GM12878 (cell line): Measurements from ENCODE around the gene DDX54. TPM values are rescaled to one million over a fixed set of nuclear protein-coding genes. Genes with fewer than 3 reads are reported as not detected.

Source experiments
- ASH2L ChIP-seq: fragments of 300-600, 200-600 bp; sonication (generic); IDR thresholded peaks from 2 replicates; pipeline ENCODE4 v1.6.1; 2017; ENCODE audit warnings: low read depth, mild to moderate bottlenecking, borderline replicate concordance
- CBFB ChIP-seq: IDR thresholded peaks from 2 replicates; pipeline ENCODE4 v1.6.1; 2016; ENCODE audit warnings: antibody characterized with exemption, low read depth
- CEBPB ChIP-seq, 2 experiments: fragments of 150-350 bp in 1 of 2; IDR thresholded peaks; 2 replicates each; pipeline ENCODE4 v1.6.1; 2012 to 2014; ENCODE audit warnings: low read depth in 2 of 2, low read length in 2 of 2, borderline replicate concordance in 1 of 2, inconsistent platforms in 1 of 2
- EED ChIP-seq: sonication (generic); IDR thresholded peaks from 2 replicates; pipeline ENCODE4 v1.6.1; 2016; ENCODE audit warnings: antibody characterized with exemption, low read depth
- EZH2 ChIP-seq: IDR thresholded peaks from 2 replicates; pipeline ENCODE4 v1.6.1; 2012; ENCODE audit warnings: low read depth, mild to moderate bottlenecking, control low read depth, inconsistent platforms, low read length, borderline replicate concordance; ENCODE audit not compliant: control insufficient read depth
- FOXM1 ChIP-seq: IDR thresholded peaks from 2 replicates; pipeline ENCODE4 v1.6.1; 2012; ENCODE audit warnings: low read depth, mild to moderate bottlenecking, inconsistent platforms, low read length, moderate library complexity
- HDAC2 ChIP-seq: fragments of 200-600 bp; sonication (generic); IDR thresholded peaks from 2 replicates; pipeline ENCODE4 v1.6.1; 2017
- HDGF ChIP-seq: fragments of 450-650 bp; IDR thresholded peaks from 2 replicates; pipeline ENCODE4 v1.6.1; 2016; ENCODE audit warnings: antibody characterized with exemption
- MTA3 ChIP-seq: IDR thresholded peaks from 2 replicates; pipeline ENCODE4 v1.6.1; 2012; ENCODE audit warnings: low read length, inconsistent platforms, borderline replicate concordance
- RCOR1 ChIP-seq: conservative IDR thresholded peaks from 2 replicates; pipeline ENCODE4 v1.6.1; 2012; ENCODE audit warnings: low read depth, low read length, improper control_type of control experiment
- ZBED1 ChIP-seq: IDR thresholded peaks from 2 replicates; pipeline ENCODE4 v1.6.1; 2016; ENCODE audit warnings: borderline replicate concordance
- ZSCAN29 ChIP-seq: fragments of 450-650 bp; IDR thresholded peaks from 2 replicates; pipeline ENCODE4 v1.6.1; 2017; ENCODE audit warnings: mild to moderate bottlenecking, moderate library complexity
- polyA plus RNA-seq, 11 experiments: library from polyadenylated mRNA; depleted of rRNA in 4 of 11; unstranded in 6 of 11; stranded (reverse) in 5 of 11; fragments of >200 nt; fragmentation: Nextera tagmentation in 4 of 11; fragmentation: Illumina TruSeq in 1 of 11; extraction: Ambion mirVana in 4 of 11; extraction: Trizol in 1 of 11; gene quantifications; 1 replicate in 1 of 11; 2 replicates in 10 of 11; pipeline versions ENCODE4 v1.2.1 to v1.2.3, GENCODE V29; 2011 to 2016; ENCODE audit warnings: inconsistent platforms in 2 of 11, missing spikeins in 2 of 11, low read depth in 1 of 11
- total RNA-seq, 4 experiments: library from RNA; depleted of rRNA in 3 of 4; stranded (reverse); fragments of >200 nt in 3 of 4; fragmentation: Illumina TruSeq in 1 of 4; extraction: Trizol in 1 of 4; gene quantifications; 2 replicates each; pipeline versions ENCODE4 v1.2.1 to v1.2.3, GENCODE V29; 2013 to 2021
- TF ChIP-seq, protein P1 (sequence below): IDR thresholded peaks from 2 replicates; pipeline ENCODE4 v1.6.1; 2011; ENCODE audit warnings: mild to moderate bottlenecking, low read depth, low read length, moderate library complexity; ENCODE audit not compliant: insufficient replicate concordance
- TF ChIP-seq, protein P2 (sequence below): IDR thresholded peaks from 2 replicates; pipeline ENCODE4 v1.6.1; 2012; ENCODE audit warnings: improper control_type of control experiment, low read depth, low read length; ENCODE audit not compliant: insufficient replicate concordance
- TF ChIP-seq, protein P3 (sequence below): fragments of 450-650 bp; IDR thresholded peaks from 2 replicates; pipeline ENCODE4 v1.6.1; 2016; ENCODE audit warnings: mild to moderate bottlenecking
- TF ChIP-seq, protein P4 (sequence below): fragments of 450-650 bp; IDR thresholded peaks from 2 replicates; pipeline ENCODE4 v1.6.1; 2017; ENCODE audit warnings: borderline replicate concordance
- TF ChIP-seq, protein P5 (sequence below): fragments of 450-650 bp; IDR thresholded peaks from 2 replicates; pipeline ENCODE4 v1.6.1; 2014; ENCODE audit warnings: mild to moderate bottlenecking

DDX54 gene
- total and polyA plus RNA-seq, 10 of the 15 experiments (the other 5 are each of a cell fraction or from before 2014, with no cell fraction given) = 1.9 to 115 (median 56.3) TPM

DNA sequence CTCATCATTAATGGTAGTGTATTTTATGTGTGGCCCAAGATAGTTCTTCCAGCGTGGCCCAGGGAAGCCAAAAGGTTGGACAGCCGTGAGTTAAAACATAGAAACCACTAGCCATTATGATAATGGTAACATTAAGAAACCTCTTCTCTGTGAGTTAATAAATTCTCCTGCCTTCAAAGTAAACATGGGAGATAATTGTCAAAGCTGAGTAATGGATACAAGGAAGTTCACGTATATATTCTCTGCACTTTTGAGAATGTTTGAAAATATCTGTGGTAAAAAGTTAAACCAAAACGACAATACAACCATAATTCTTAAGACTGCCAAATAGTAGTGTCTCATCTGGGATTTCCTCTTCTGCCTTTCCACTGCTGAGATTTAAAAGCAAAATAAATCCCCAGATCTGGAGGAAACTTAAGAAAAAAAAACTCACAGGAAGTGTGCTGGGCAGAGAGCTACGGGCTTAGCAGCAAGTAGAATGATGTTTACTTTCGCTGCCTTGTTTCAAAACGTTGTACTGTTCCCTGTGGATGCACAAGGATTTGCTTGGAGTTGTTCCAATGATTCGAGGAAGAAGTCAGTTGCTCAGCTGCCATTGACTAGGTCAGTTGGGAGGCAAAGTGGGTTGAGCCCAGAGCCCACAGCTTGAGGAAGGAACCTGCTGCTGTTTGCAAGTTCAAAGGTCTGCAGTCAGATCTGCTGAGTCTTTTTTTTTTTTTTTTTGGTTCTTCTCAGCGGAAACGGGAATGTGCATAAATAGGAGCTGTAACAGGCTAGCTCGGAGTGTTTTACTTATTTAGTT lies 37.7 kb upstream of the DDX54 start (continued):
- TF ChIP-seq CBFB = no peak
- TF ChIP-seq RCOR1 = 0 out of 2 replicates have a peak, but pooled peaks have one; percentile 61
- TF ChIP-seq, protein P1, sequence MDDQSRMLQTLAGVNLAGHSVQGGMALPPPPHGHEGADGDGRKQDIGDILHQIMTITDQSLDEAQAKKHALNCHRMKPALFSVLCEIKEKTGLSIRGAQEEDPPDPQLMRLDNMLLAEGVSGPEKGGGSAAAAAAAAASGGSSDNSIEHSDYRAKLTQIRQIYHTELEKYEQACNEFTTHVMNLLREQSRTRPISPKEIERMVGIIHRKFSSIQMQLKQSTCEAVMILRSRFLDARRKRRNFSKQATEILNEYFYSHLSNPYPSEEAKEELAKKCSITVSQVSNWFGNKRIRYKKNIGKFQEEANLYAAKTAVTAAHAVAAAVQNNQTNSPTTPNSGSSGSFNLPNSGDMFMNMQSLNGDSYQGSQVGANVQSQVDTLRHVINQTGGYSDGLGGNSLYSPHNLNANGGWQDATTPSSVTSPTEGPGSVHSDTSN = no peak
- TF ChIP-seq CEBPB (IDR thresholded peaks at IDR 0.05; ENCODE audit: borderline replicate concordance in 1 of 2, low read depth in 2 of 2, low read length in 2 of 2) = no peak
- TF ChIP-seq, protein P2, sequence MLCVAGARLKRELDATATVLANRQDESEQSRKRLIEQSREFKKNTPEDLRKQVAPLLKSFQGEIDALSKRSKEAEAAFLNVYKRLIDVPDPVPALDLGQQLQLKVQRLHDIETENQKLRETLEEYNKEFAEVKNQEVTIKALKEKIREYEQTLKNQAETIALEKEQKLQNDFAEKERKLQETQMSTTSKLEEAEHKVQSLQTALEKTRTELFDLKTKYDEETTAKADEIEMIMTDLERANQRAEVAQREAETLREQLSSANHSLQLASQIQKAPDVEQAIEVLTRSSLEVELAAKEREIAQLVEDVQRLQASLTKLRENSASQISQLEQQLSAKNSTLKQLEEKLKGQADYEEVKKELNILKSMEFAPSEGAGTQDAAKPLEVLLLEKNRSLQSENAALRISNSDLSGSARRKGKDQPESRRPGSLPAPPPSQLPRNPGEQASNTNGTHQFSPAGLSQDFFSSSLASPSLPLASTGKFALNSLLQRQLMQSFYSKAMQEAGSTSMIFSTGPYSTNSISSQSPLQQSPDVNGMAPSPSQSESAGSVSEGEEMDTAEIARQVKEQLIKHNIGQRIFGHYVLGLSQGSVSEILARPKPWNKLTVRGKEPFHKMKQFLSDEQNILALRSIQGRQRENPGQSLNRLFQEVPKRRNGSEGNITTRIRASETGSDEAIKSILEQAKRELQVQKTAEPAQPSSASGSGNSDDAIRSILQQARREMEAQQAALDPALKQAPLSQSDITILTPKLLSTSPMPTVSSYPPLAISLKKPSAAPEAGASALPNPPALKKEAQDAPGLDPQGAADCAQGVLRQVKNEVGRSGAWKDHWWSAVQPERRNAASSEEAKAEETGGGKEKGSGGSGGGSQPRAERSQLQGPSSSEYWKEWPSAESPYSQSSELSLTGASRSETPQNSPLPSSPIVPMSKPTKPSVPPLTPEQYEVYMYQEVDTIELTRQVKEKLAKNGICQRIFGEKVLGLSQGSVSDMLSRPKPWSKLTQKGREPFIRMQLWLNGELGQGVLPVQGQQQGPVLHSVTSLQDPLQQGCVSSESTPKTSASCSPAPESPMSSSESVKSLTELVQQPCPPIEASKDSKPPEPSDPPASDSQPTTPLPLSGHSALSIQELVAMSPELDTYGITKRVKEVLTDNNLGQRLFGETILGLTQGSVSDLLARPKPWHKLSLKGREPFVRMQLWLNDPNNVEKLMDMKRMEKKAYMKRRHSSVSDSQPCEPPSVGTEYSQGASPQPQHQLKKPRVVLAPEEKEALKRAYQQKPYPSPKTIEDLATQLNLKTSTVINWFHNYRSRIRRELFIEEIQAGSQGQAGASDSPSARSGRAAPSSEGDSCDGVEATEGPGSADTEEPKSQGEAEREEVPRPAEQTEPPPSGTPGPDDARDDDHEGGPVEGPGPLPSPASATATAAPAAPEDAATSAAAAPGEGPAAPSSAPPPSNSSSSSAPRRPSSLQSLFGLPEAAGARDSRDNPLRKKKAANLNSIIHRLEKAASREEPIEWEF = no peak
- TF ChIP-seq MTA3 = peak; percentile 18; the same call in 1 of the 2 replicates
- TF ChIP-seq ZBED1 = no peak
- TF ChIP-seq EED = 0 out of 2 replicates have a peak, but pooled peaks have one; percentile 21
- TF ChIP-seq, protein P3, sequence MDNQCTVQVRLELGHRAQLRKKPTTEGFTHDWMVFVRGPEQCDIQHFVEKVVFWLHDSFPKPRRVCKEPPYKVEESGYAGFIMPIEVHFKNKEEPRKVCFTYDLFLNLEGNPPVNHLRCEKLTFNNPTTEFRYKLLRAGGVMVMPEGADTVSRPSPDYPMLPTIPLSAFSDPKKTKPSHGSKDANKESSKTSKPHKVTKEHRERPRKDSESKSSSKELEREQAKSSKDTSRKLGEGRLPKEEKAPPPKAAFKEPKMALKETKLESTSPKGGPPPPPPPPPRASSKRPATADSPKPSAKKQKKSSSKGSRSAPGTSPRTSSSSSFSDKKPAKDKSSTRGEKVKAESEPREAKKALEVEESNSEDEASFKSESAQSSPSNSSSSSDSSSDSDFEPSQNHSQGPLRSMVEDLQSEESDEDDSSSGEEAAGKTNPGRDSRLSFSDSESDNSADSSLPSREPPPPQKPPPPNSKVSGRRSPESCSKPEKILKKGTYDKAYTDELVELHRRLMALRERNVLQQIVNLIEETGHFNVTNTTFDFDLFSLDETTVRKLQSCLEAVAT = peak; percentile 88; the same call in 1 of the 2 replicates
- TF ChIP-seq EZH2 = no peak
- TF ChIP-seq HDAC2 = no peak
- TF ChIP-seq, protein P4, sequence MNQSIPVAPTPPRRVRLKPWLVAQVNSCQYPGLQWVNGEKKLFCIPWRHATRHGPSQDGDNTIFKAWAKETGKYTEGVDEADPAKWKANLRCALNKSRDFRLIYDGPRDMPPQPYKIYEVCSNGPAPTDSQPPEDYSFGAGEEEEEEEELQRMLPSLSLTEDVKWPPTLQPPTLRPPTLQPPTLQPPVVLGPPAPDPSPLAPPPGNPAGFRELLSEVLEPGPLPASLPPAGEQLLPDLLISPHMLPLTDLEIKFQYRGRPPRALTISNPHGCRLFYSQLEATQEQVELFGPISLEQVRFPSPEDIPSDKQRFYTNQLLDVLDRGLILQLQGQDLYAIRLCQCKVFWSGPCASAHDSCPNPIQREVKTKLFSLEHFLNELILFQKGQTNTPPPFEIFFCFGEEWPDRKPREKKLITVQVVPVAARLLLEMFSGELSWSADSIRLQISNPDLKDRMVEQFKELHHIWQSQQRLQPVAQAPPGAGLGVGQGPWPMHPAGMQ = no peak
- 0 out of 2 replicates have a peak, but pooled peaks have one; percentile 52 for TF ChIP-seq HDGF
- TF ChIP-seq ZSCAN29 = no peak
- no peak for TF ChIP-seq ASH2L
- no peak for TF ChIP-seq FOXM1
- TF ChIP-seq, protein P5, sequence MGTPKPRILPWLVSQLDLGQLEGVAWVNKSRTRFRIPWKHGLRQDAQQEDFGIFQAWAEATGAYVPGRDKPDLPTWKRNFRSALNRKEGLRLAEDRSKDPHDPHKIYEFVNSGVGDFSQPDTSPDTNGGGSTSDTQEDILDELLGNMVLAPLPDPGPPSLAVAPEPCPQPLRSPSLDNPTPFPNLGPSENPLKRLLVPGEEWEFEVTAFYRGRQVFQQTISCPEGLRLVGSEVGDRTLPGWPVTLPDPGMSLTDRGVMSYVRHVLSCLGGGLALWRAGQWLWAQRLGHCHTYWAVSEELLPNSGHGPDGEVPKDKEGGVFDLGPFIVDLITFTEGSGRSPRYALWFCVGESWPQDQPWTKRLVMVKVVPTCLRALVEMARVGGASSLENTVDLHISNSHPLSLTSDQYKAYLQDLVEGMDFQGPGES = no peak
